ENCODE measurements around the gene KCNIP4. TPM values are rescaled to one million over a fixed set of nuclear protein-coding genes. Genes with fewer than 3 reads are reported as not detected.

Gene KCNIP4
- total and polyA plus RNA-seq, 2 of the 4 experiments (the other 2 are of a cell fraction), result not detected

GRCh38 chr4:20723463-20723862, 1225.1 kb downstream of the KCNIP4 start:
- ATAC-seq (ENCODE audit: low read depth), result no peak
- H3K4me2 ChIP-seq (ENCODE audit: low read depth, low read length), result no peak overlapping the region
- no peaks in the 10 kb centered on the region for H3K9me1 ChIP-seq (ENCODE audit: insufficient read depth, low read length)
- no peak overlapping the region for H3K9ac ChIP-seq (ENCODE audit: low read depth, low read length)
- in situ Hi-C loops (cut with MboI; ENCODE audit: low sequenced_read_pairs) (no loop called here), intact Hi-C loops (cut with micrococcal nuclease) (no loop called here), dilution Hi-C loops (cut with HindIII; ENCODE audit: low sequenced_read_pairs, unreplicated experiment) (no loop called here)
- H3K18ac ChIP-seq (ENCODE audit: low read depth, low read length), result no peak overlapping the region
- no CpG with 5 or more reads among the region's 3 CpGs for WGBS, 2 experiments (ENCODE audit: extremely low coverage in 2 of 2, insufficient read length in 1 of 2)
- POLR2A ChIA-PET (ENCODE audit: unreplicated experiment), result no interaction called here
- no peaks in the 10 kb centered on the region for H3K4me1 ChIP-seq (ENCODE audit: control insufficient read depth, insufficient read depth, low read length)
- H2BK15ac ChIP-seq (ENCODE audit: low read depth, low read length), result no peak overlapping the region
- no peak overlapping the region for H3K4me3 ChIP-seq (ENCODE audit: insufficient read depth, low read depth, low read length)
- no peak overlapping the region for H4K91ac ChIP-seq (ENCODE audit: insufficient read depth, low read depth, low read length)
- H4K8ac ChIP-seq (ENCODE audit: low read depth in 2 of 2, low read length in 2 of 2), result no peak overlapping the region
- H4K5ac ChIP-seq (ENCODE audit: low read depth, low read length), result no peak overlapping the region
- no peaks in the 10 kb centered on the region for H3K27me3 ChIP-seq (ENCODE audit: control insufficient read depth, insufficient read depth, low read length)
- no peak overlapping the region for H3K56ac ChIP-seq (ENCODE audit: extremely low read depth, insufficient read depth, low read length)
- no peak overlapping the region for H2BK5ac ChIP-seq (ENCODE audit: low read depth, low read length, poor library complexity, severe bottlenecking)
- no peak overlapping the region for H3K14ac ChIP-seq (replicated peaks; ENCODE audit: low read depth, low read length)
- no peak overlapping the region for H2BK120ac ChIP-seq (ENCODE audit: low read depth, low read length)
- no peaks in the 10 kb centered on the region for H4K20me1 ChIP-seq (ENCODE audit: insufficient read depth, low read length)
- peaks cover 4% of the 10 kb centered on the region; the same call in 1 of the 2 replicates for H3K9me3 ChIP-seq (ENCODE audit: control insufficient read depth, insufficient read depth, low read length)
- no peak overlapping the region for H2AK5ac ChIP-seq (ENCODE audit: low read depth, low read length)
- H3K36me3 ChIP-seq (ENCODE audit: control insufficient read depth, insufficient read depth, low read length), result peaks cover 12% of the 10 kb centered on the region
- H2BK20ac ChIP-seq (ENCODE audit: low read depth, low read length), result no peak overlapping the region
- H2AFZ ChIP-seq (replicated peaks; ENCODE audit: low read length, poor library complexity), result no peak overlapping the region
- BruUV-seq (replicated peaks), result no TSS peak
- H3K27ac ChIP-seq (ENCODE audit: insufficient read depth, low read length), result no peak overlapping the region
- TF ChIP-seq MAZ (IDR thresholded peaks at IDR 0.05; ENCODE audit: borderline replicate concordance, low read depth, low read length) (no peak), MAFK (IDR thresholded peaks at IDR 0.05; ENCODE audit: low read depth, low read length) (no peak), CTCF (conservative IDR thresholded peaks at IDR 0.05; ENCODE audit: low read depth, low read length) (no peak), RCOR1 (IDR thresholded peaks at IDR 0.05; ENCODE audit: insufficient replicate concordance, low read length) (no peak), NFE2L2 (IDR thresholded peaks at IDR 0.05; ENCODE audit: low read depth, low read length) (no peak), SMC3 (IDR thresholded peaks at IDR 0.05; ENCODE audit: low read depth, low read length) (no peak), POLR2A (IDR thresholded peaks at IDR 0.05; ENCODE audit: low read depth, low read length) (no peak), RAD21 (IDR thresholded peaks at IDR 0.05; ENCODE audit: low read length) (no peak), BHLHE40 (IDR thresholded peaks at IDR 0.05; ENCODE audit: low read depth, low read length) (no peak), FOS (IDR thresholded peaks at IDR 0.05; ENCODE audit: low read depth, low read length) (no peak), CHD1 (IDR thresholded peaks at IDR 0.05; ENCODE audit: low read depth, low read length) (no peak), RFX5 (IDR thresholded peaks at IDR 0.05; ENCODE audit: low read depth, low read length) (no peak), USF2 (IDR thresholded peaks at IDR 0.05; ENCODE audit: low read depth, low read length) (no peak), ELK1 (IDR thresholded peaks at IDR 0.05; ENCODE audit: borderline replicate concordance, low read depth, low read length) (no peak), CEBPB (IDR thresholded peaks at IDR 0.05; ENCODE audit: low read depth, low read length) (no peak), MXI1 (IDR thresholded peaks at IDR 0.05; ENCODE audit: borderline replicate concordance, low read depth, low read length) (no peak)
- no peaks in the 10 kb centered on the region for H3K79me1 ChIP-seq (ENCODE audit: low read depth in 1 of 2, low read length in 2 of 2)
- DNase-seq, result no peak
- H2AK9ac ChIP-seq (replicated peaks; ENCODE audit: low read depth, low read length, poor library complexity), result no peak overlapping the region
- CTCF ChIA-PET, result no interaction called here
- no peak overlapping the region for H3K4ac ChIP-seq (ENCODE audit: low read depth, low read length)
- H3K23ac ChIP-seq (ENCODE audit: low read depth, low read length), result no peak overlapping the region
